B cell (primary cell): ENCODE data around the gene IRAK4.

Experiments used
- CTCF ChIP-seq: fragments of 200-600 bp; IDR thresholded peaks from one replicate; pipeline ENCODE4 v1.8.0; 2022; ENCODE audit warnings: antibody characterized with exemption, mild to moderate bottlenecking
- EZH2 ChIP-seq: IDR thresholded peaks from 2 replicates; pipeline ENCODE4 v1.6.1; 2012; ENCODE audit warnings: borderline replicate concordance, low read depth, mild to moderate bottlenecking, moderate library complexity, low read length; ENCODE audit not compliant: insufficient read depth, poor library complexity, severe bottlenecking

- TF ChIP-seq CTCF: no peak
- no peak for TF ChIP-seq EZH2
These were observed 5.0 kb downstream of the IRAK4 start for GRCh38 chr12:43763769-43764168.
